Tibial artery (tissue), 4 donors: ENCODE results near the gene SLC25A52.

Experiments
- DNase-seq, 2 donors: peaks; one replicate each; pipeline ENCODE4 v3.0.0-alpha.2; 2019
- H3K27ac ChIP-seq, 2 donors: fragments of 200-600 bp; sonication (generic) in 1 of 2; 1 replicate in 1 of 2; 2 replicates in 1 of 2; pipeline ENCODE4 v1.5.1; 2018 to 2019; ENCODE audit warnings: mild to moderate bottlenecking in 1 of 2
- H3K27me3 ChIP-seq, 2 donors: fragments of 200-600 bp; sonication (generic) in 1 of 2; one replicate each; pipeline versions ENCODE4 v1.5.1 to v1.6.0; 2016 to 2019
- H3K36me3 ChIP-seq, 3 donors: fragments of 200-600 bp; sonication (generic) in 2 of 3; one replicate each; pipeline ENCODE4 v1.5.1; 2016 to 2019; ENCODE audit warnings: mild to moderate bottlenecking in 2 of 3
- H3K4me1 ChIP-seq, 4 donors: fragments of 200-600 bp; sonication (generic) in 2 of 4; 1 replicate in 3 of 4; 2 replicates in 1 of 4; pipeline ENCODE4 v1.5.1; 2016 to 2019
- H3K4me3 ChIP-seq, 2 donors: fragments of 200-600 bp; sonication (generic) in 1 of 2; 1 replicate in 1 of 2; 2 replicates in 1 of 2; pipeline ENCODE4 v1.5.1; 2018 to 2019; ENCODE audit warnings: mild to moderate bottlenecking in 2 of 2
- H3K9me3 ChIP-seq, 3 donors: fragments of 200-600 bp; sonication (generic) in 1 of 3; one replicate each; pipeline ENCODE4 v1.5.1; 2016 to 2019
- intact Hi-C: fragments of 100-400 bp; cut with DNase I; formaldehyde crosslinking; loops from one replicate; pipeline ENCODE4 v1.15.0; 2023; ENCODE audit warnings: low total_unique reads
- TF ChIP-seq, protein P1 (sequence below), 2 experiments: fragments of 200-600 bp in 1 of 2; fragments of 450-650 bp in 1 of 2; IDR thresholded peaks; one replicate each; pipeline ENCODE4 v1.5.1; 2017 to 2019; ENCODE audit warnings: antibody characterized with exemption in 2 of 2, mild to moderate bottlenecking in 1 of 2, moderate library complexity in 1 of 2

SLC25A52 gene

DNA sequence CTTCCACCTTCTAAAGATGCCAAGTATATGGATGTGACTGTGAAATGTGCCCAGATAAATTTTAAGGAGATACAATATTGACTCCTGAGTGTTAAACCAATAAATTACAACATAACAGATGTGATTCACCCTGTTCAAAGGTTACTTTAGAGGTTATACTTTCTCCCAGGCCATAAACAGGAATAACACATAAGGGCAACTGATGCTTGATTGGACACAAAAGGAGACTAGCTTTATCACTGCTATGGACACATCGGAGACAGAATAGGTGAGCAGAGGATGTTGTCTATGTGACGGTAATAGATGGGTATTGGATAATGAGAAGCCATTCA is 31.9 kb upstream of the SLC25A52 start:
- H3K4me3 ChIP-seq: no peak overlapping the region
- intact Hi-C loops: no loop called here
- DNase-seq: no peak
- H3K4me1 ChIP-seq: no peaks in the 10 kb centered on the region
- H3K9me3 ChIP-seq: no peaks in the 10 kb centered on the region
- no peaks in the 10 kb centered on the region for H3K27me3 ChIP-seq
- TF ChIP-seq, protein P1, sequence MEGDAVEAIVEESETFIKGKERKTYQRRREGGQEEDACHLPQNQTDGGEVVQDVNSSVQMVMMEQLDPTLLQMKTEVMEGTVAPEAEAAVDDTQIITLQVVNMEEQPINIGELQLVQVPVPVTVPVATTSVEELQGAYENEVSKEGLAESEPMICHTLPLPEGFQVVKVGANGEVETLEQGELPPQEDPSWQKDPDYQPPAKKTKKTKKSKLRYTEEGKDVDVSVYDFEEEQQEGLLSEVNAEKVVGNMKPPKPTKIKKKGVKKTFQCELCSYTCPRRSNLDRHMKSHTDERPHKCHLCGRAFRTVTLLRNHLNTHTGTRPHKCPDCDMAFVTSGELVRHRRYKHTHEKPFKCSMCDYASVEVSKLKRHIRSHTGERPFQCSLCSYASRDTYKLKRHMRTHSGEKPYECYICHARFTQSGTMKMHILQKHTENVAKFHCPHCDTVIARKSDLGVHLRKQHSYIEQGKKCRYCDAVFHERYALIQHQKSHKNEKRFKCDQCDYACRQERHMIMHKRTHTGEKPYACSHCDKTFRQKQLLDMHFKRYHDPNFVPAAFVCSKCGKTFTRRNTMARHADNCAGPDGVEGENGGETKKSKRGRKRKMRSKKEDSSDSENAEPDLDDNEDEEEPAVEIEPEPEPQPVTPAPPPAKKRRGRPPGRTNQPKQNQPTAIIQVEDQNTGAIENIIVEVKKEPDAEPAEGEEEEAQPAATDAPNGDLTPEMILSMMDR (IDR thresholded peaks at IDR 0.05): no peak
- H3K27ac ChIP-seq: no peak overlapping the region
- H3K36me3 ChIP-seq: no peaks in the 10 kb centered on the region

DNA sequence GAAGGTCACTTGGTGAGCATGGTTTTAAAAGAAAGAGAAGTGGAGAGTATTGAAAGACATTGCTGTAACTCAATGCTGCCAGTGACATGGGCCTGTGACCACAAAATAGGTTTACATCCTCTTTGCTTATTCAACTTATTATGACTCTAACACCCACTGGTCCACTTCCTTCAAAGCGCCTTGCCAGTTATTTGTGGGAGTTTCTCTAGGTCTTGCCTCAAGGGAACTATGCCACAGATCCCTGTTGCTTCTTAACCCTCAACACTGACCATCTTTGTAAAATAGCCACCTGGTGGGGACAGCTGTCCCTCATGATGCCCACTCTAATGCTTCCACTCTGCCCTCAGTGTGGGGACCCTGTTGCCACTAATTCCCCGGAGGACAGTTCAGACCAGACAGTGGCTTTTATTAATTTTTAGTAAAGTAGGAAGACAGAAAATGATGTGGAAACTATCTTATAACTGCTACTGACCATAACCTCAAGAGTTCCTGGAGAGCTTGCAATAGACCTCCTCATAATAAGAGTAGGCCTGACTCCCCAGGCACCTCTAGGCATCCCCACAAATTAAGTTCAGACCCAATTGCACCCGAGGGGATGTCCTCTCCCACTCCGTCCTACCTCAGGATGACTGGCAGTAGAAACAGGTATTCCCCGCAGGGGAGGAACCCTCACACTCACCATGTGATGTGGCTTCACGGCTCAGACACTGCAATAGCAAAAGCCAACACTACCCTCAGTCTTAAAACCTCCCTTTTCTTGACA is 31.3 kb upstream of the SLC25A52 start:
- Histone ChIP-seq H3K4me1 (no peaks in the 10 kb centered on the region), H3K4me3 (no peak overlapping the region), H3K9me3 (no peaks in the 10 kb centered on the region), H3K36me3 (no peaks in the 10 kb centered on the region), H3K27ac (no peak overlapping the region), H3K27me3 (no peaks in the 10 kb centered on the region)
- no peak for DNase-seq
- intact Hi-C loops: no loop called here
- TF ChIP-seq, protein P1 (IDR thresholded peaks at IDR 0.05): no peak

DNA sequence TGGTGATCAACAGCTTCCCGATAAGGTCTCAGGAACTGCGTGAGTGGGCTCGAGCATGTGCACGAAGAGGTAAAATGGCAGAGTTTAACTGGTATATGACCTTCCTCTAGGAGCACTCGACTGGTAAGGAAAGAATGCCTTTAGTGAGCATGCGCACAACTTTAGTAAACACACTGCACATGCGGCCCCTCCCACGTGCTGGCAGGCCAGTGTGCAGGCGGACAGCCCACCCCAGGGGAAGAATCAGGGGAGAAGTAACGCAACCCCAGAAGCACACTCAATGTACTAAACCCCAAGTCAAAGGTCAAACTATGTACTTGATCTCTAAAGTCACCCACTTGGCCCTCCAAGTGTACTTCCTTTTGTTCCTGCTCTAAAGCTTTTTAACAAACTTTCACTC is 28.7 kb upstream of the SLC25A52 start:
- Histone ChIP-seq H3K27ac (no peak overlapping the region), H3K27me3 (no peaks in the 10 kb centered on the region), H3K9me3 (no peaks in the 10 kb centered on the region), H3K4me1 (no peaks in the 10 kb centered on the region), H3K4me3 (no peak overlapping the region), H3K36me3 (no peaks in the 10 kb centered on the region)
- DNase-seq: no peak
- TF ChIP-seq, protein P1 (IDR thresholded peaks at IDR 0.05): no peak
- intact Hi-C loops: no loop called here

DNA sequence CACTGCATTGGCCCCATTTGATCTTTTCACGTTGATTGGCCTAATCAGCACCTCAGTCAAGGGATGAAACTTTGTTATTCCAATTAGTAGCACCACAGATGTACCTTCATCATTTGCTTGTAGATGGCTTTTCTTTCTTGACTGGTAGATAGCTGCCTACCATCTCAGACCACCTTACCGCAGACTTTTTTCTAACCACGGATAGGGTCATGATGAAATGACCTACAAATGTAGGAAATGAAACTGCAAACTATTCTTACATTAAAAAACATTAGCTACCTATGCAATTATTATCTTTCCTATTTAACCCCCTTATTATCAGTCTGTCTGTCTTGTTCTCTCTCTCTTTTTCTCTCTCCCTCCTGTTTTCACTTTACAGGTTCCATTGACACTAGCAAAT is 22.4 kb upstream of the SLC25A52 start:
- DNase-seq: no peak
- TF ChIP-seq, protein P1 (IDR thresholded peaks at IDR 0.05): no peak
- no peaks in the 10 kb centered on the region for H3K36me3 ChIP-seq
- H3K9me3 ChIP-seq: peaks cover 0 to 20% (median 15%) of the 10 kb centered on the region in 3 donors
- H3K4me1 ChIP-seq: no peaks in the 10 kb centered on the region
- H3K27ac ChIP-seq: no peak overlapping the region
- H3K4me3 ChIP-seq: no peak overlapping the region
- no peaks in the 10 kb centered on the region for H3K27me3 ChIP-seq
- intact Hi-C loops: no loop called here

DNA sequence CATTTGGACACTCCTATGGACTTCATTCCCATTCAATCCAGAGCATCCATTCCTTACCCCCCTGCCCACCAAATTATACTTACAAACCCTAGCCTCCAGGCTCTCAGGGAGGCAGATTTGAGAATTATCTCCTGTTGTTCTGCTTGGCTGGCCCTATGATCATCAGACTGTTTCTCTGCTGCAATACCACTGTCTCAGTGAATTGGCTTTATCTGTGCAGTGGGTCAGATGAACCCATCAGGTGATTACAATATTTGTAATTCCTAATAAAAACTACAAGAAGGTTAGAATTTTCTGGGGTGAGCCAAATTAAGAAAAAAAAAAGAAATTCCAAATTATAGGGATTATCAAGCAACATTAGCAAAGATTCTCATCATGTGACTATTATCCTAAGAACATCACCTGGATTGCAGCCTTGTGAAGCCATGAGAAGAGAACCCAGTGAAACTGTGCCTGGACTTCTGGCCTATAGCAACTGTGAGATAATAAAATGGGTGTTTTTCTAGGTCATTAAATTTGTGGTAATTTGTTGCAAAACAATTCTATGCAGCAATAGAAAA is 17.8 kb upstream of the SLC25A52 start:
- H3K27me3 ChIP-seq: no peaks in the 10 kb centered on the region
- TF ChIP-seq, protein P1 (IDR thresholded peaks at IDR 0.05): no peak
- no peak for DNase-seq
- no peak overlapping the region for H3K4me3 ChIP-seq
- H3K36me3 ChIP-seq: no peaks in the 10 kb centered on the region
- H3K9me3 ChIP-seq: peaks cover 0 to 20% (median 15%) of the 10 kb centered on the region in 3 donors
- no peak overlapping the region for H3K27ac ChIP-seq
- intact Hi-C loops: no loop called here
- H3K4me1 ChIP-seq: no peaks in the 10 kb centered on the region
